HL-60/S4 treated with retinoic acid at 250 ng/mL for 4 days and 3 days (cell line): ENCODE results near the gene NKG7.

Experiments
- in situ Hi-C: fragments of 300-500 bp; cut with MboI; formaldehyde crosslinking; loops from 2 replicates; pipeline ENCODE4 v1.7.0; 2022; ENCODE audit warnings: low sequenced_read_pairs

The NKG7 gene

GRCh38 chr19:51391073-51391611 lies 18.7 kb upstream of the NKG7 start:
- in situ Hi-C loops: no loop called here

- in situ Hi-C loops: no loop called here
Measured at GRCh38 chr19:51389143-51389542, 16.7 kb upstream of the NKG7 start.

DNA sequence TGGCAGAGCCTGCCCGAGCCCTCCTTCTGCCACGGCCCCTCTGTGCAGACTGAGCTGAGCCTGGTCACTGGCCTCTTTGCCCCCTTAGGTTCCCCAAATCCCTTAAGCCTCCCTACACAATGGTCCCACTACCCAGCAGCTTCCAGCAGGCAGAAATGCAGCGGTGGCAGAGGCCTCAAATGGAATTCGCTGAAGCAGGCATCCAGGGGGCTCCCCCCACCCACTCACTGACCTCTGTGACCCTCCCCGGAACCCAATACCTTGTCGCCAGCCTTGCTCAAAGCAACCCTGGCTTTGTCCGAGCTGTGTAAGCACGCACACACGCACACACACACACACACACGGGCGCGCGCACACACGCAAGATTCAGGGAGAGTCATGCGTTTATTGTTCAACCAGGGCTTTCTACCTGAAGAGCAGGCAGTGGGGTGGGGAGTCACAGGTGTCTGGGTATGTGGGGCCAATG lies 15.5 kb upstream of the NKG7 start, which contains the start of gene LIM2:
LIM2 (minus strand) TSS at position 51 of the 466 bp plus-strand sequence. CDS start 531 bp downstream, outside the sequence.
- in situ Hi-C loops: no loop called here

GRCh38 chr19:51386882-51387520 lies 14.5 kb upstream of the NKG7 start:
- in situ Hi-C loops: no loop called here

DNA sequence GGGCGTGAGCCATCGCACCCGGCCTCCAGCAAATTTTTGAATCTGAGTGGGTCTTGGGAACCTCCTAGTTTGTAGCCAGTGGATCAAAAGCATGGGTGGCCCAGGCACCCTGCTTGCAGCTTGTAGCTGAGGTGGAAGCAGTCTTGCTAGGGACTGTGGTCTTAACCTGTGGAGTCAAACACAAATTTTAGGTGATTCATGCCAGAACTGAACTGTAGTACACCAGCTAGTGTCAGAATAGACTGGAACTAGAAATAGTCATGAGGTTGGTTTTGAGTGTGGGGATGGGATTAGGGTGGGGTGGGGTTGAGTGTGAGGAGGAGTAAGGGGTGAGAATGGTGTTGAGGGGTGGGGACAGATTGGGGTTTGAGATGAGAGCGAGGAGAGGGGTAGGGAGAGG lies 9.6 kb upstream of the NKG7 start:
- in situ Hi-C loops: no loop called here

GRCh38 chr19:51380379-51380778 lies 7.9 kb upstream of the NKG7 start:
- in situ Hi-C loops: no loop called here

DNA sequence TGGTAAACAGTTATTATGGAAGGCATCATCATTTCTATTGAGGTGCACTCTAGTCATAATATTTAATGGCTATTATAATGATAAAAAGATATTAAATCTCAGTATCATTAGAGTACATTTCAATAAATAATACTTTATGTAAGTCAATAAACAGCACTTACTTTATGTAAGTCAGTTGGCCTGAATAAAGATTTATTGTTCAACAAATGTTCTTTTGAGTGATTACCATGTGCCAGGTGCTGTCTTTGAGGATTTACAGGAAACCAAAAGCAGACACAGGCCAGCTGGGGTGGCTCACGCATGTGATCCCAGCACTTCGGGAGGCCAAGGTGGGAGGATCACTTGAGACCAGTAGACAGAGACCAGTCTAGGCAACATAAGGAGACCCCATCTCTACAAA lies 5.0 kb upstream of the NKG7 start:
- in situ Hi-C loops: no loop called here

GRCh38 chr19:51375504-51376221 lies 3.2 kb upstream of the NKG7 start:
- in situ Hi-C loops: no loop called here

DNA sequence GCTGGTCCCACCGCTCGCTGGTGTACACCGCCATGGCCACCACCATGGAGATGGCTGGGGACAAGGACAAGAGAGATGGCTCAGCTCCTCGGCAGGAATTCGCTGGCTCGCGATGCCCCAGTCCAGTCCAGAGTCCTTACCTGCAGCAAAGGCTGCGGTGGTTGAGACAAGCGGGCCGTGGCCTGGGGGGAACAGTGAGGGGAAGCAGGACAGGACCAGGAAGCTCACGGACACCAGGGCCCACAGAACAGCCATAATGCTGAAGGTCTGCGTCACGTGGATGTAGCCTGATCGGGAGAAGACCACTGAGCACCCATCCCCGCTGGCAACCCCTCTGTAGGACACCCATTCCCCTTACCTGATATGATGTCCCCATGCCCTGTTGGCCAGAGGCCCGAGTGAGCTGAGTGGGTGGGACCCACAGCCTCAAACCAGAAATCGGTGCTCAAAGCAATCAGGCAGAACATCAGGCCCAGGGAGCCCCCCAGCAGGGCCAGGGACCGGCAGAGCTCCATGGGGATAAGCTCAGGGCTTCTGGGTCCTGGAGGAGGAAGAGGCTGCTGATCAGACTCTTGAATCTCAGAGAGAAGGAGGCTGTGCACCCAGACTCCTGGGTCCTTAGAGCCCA lies 319 bp downstream of the NKG7 start:
- in situ Hi-C loops: no loop called here

GRCh38 chr19:51371186-51371690 lies 1.2 kb downstream of the NKG7 start:
- in situ Hi-C loops: no loop called here

- in situ Hi-C loops: no loop called here
Measured at GRCh38 chr19:51370230-51370629, 2.2 kb downstream of the NKG7 start.

DNA sequence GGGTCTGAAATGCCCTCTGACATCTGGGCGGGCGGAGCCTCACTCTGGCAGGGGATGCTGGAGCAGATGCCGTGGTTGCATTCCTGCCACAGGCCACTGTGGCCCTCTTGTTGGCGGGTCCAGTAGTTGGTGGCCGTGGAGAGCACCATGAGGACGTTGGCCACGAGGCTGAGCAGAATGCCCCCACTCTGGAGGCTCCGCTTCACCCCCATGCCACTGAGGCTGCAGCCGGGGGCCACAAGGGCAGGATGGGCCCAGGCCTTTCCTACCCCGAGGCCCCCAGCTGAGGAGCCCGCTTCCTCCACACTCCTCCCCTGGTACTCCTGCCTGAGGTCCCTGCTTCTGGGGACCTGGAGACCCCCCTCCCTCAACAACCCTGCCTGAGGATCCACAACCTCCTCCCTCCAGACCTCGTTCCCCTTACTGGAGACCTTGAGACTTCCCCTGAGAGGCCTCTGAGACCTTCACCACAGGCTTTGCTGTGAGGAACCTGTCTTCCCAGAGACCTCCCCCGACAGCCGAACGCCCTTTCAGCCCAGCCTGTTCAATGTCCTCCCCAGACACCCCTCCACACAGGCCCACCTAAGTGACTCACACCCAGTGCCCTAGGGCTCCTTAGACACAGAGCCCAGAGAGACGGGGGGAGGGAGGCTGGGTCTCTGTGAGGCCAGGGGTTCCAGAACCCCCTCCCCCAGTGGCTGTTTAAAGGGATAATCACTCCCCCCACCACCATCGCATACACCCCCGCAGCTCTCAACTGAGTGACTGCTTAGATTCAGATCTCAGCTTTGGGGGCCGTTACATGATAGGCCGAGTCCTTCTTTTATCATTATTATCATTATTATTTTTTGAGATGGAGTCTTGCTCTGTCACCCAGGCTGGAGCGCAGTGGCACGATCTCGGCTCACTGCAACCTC lies 3.8 kb downstream of the NKG7 start, which contains the start of gene CLDND2:
CLDND2 (minus strand) TSS at position 638 of the 917 bp plus-strand sequence; CDS start at position 212, 426 bp downstream.
- in situ Hi-C loops: no loop called here

DNA sequence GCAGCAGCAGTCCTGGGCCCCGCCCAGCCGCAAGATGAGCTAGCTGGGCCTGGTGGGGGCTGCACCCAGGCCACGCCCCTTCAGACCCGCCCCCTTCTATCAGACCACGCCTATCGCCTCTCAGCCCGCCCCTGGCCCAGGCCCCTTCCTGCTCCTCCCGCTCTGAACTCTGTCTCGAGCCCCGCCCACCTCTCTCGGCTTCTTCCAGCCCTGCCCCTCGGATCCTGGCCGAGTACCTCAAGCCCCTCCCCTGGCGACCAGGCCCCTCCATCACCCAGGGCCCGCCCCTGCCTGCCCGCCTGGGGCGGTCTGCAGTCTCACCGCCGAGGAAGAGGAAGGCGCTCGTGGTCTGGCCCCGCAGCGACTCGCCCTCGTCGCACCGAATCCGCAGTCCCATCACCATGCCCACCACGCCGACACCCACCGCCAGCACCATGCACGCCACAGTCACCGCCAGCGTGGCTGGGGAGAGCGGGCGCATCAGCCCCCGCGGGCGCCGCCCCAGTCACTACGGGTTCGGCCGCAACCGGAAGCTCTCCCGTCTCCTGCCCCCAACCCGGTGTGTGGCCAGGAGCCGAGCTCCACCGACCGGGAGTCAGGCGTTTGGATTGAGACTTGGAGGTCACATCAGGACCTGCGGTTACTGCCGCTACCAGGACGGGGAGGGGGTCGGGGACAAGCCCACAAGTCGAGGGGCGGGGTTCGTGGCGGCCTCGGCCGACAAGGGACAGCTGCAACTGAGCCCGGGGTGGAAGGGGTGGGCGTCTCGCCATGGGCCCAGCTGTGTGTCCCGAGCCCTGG lies 4.7 kb downstream of the NKG7 start:
- in situ Hi-C loops: no loop called here

- in situ Hi-C loops: no loop called here
Measured at GRCh38 chr19:51367255-51367564, 5.2 kb downstream of the NKG7 start.

GRCh38 chr19:51366389-51367254 lies 5.8 kb downstream of the NKG7 start:
- in situ Hi-C loops: no loop called here

- in situ Hi-C loops: no loop called here
Measured at GRCh38 chr19:51365965-51366388, 6.5 kb downstream of the NKG7 start, which contains the start of gene ETFB. Gene ETFB (minus strand): TSS chr19:51366388. CDS start chr19:51366326, 62 bp downstream.

DNA sequence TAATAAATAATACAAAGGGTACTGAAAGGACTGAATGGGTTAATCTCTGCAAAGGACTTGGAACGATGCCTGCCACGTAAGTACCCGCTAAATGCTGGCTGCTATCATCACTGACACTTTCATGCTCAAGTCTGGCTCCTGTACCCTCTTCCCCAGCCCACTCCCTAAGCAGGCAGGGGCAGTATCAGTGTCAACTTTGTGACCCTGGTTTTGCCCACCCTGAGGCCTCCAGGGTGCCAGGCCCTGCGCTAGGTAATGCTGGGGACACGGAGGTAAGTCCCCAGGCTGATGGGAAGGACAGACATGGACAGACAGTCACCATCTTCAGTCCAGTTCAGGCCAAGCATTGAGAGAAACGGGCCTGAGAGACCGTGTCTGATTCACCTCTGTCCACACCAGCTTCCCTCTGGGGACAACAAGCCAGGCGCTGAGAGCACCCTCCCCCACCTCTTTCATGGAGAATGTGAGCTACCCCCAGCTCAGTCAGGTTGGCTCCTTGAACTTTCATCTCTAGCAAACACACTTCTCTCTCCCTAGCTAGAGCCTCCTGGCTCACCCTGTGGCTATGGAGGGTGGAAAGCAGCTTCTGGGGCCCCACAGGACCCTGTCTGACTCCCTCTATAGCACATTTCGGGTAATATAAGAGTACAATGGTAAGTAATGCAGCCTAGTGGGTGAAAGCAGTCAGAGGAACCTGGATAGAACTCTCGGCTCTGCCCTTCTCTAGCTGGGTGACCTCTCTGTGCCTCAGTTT lies 7.1 kb downstream of the NKG7 start:
- in situ Hi-C loops: no loop called here
